OCI-LY7 (cell line): Measurements from ENCODE around the gene RTN4R. TPM values are rescaled to one million over a fixed set of nuclear protein-coding genes. Genes with fewer than 3 reads are reported as not detected.

ENCODE experiments used
- BruUV-seq: library from RNA; stranded (reverse); fragments of 400-500 nt; replicated peaks from 2 replicates; lab custom pipeline; 2021; lab: Mats Ljungman, UMichigan
- CTCF ChIA-PET: fragments of 300-600 bp; sonication (Branson Sonifier 250); formaldehyde crosslinking; loops from one replicate; lab custom pipeline; 2022; ENCODE audit warnings: antibody characterized with exemption; ENCODE audit not compliant: unreplicated experiment; lab: Charles Lee
- POLR2A ChIA-PET: fragments of 300-600 bp; sonication (Branson Sonifier 250); formaldehyde crosslinking; loops from one replicate; lab custom pipeline; 2022; ENCODE audit warnings: antibody characterized with exemption; lab: Charles Lee
- DNase-seq: peaks from one replicate; pipeline ENCODE4 v3.0.0-alpha.2; 2015; ENCODE audit warnings: low spot score
- H2AFZ ChIP-seq: fragments of 200-600 bp; sonication (generic), shearing (Covaris generic); 2 replicates; pipeline ENCODE4 v1.6.1; 2014; ENCODE audit warnings: mild to moderate bottlenecking, antibody characterized with exemption, low read length, moderate library complexity
- H3K27ac ChIP-seq: fragments of 200-600 bp; sonication (generic); 2 replicates; pipeline ENCODE4 v1.5.1; 2014; ENCODE audit warnings: mixed run types, low read depth, mild to moderate bottlenecking, moderate library complexity, low read length, inconsistent platforms; ENCODE audit not compliant: poor library complexity, severe bottlenecking
- H3K36me3 ChIP-seq: fragments of 200-600 bp; sonication (generic); 2 replicates; pipeline ENCODE4 v1.6.1; 2014; ENCODE audit warnings: mild to moderate bottlenecking, antibody characterized with exemption, low read length, moderate library complexity, mixed read lengths; ENCODE audit not compliant: insufficient read depth
- H3K4me1 ChIP-seq: fragments of 200-600 bp; sonication (generic); 2 replicates; pipeline ENCODE4 v1.5.1; 2014; ENCODE audit warnings: mild to moderate bottlenecking, low read length; ENCODE audit not compliant: insufficient read depth, poor library complexity, severe bottlenecking
- H3K4me2 ChIP-seq: fragments of 200-600 bp; sonication (generic); 2 replicates; pipeline ENCODE4 v1.6.1; 2014; ENCODE audit warnings: mild to moderate bottlenecking, low read length
- H3K4me3 ChIP-seq: fragments of 200-600 bp; sonication (generic); 2 replicates; pipeline ENCODE4 v1.5.1; 2014; ENCODE audit warnings: mild to moderate bottlenecking, low read depth, low read length; ENCODE audit not compliant: poor library complexity, severe bottlenecking
- H3K79me2 ChIP-seq: fragments of 200-600 bp; sonication (generic); 2 replicates; pipeline ENCODE4 v1.6.1; 2016; ENCODE audit warnings: low read depth, mild to moderate bottlenecking, low read length, moderate library complexity, mixed read lengths; ENCODE audit not compliant: insufficient read depth
- H3K9me2 ChIP-seq: fragments of 200-600 bp; sonication (generic); 2 replicates; pipeline ENCODE4 v1.6.1; 2016; ENCODE audit warnings: mild to moderate bottlenecking, low read length, mixed read lengths; ENCODE audit not compliant: insufficient read depth
- H3K9me3 ChIP-seq: fragments of 200-600 bp; sonication (generic); 2 replicates; pipeline ENCODE4 v1.6.1; 2014; ENCODE audit warnings: mild to moderate bottlenecking, mixed run types, low read length, mixed read lengths
- H4K20me1 ChIP-seq: fragments of 200-600 bp; sonication (generic); 2 replicates; pipeline ENCODE4 v1.6.1; 2014; ENCODE audit warnings: mild to moderate bottlenecking, antibody characterized with exemption, low read length, moderate library complexity, mixed read lengths; ENCODE audit not compliant: insufficient read depth
- CTCF ChIP-seq: fragments of 200-600 bp; sonication (generic); conservative IDR thresholded peaks from 2 replicates; pipeline ENCODE4 v1.5.1; 2014; ENCODE audit warnings: mild to moderate bottlenecking, antibody characterized with exemption, low read length, moderate library complexity, mixed read lengths
- EZH2phosphoT487 ChIP-seq: fragments of 200-600 bp; sonication (generic); IDR thresholded peaks from 2 replicates; pipeline ENCODE4 v1.6.1; 2018; ENCODE audit warnings: low read depth, borderline replicate concordance, mild to moderate bottlenecking, mixed run types, antibody characterized with exemption, low read length, moderate library complexity, mixed read lengths
- intact Hi-C: fragments of 100-400 bp; cut with micrococcal nuclease; formaldehyde crosslinking; loops from one replicate; pipeline ENCODE4 v1.10.0; 2022; ENCODE audit not compliant: unreplicated experiment
- total RNA-seq, 2 experiments: library from RNA; depleted of rRNA in 1 of 2; stranded (reverse); fragments of >200 nt in 1 of 2; shearing (Covaris generic) in 1 of 2; gene quantifications; 2 replicates each; pipeline ENCODE4 v1.2.3, GENCODE V29; 2014 to 2022

Gene RTN4R
- total RNA-seq, 2 experiments from 2014 or later = not detected

DNA sequence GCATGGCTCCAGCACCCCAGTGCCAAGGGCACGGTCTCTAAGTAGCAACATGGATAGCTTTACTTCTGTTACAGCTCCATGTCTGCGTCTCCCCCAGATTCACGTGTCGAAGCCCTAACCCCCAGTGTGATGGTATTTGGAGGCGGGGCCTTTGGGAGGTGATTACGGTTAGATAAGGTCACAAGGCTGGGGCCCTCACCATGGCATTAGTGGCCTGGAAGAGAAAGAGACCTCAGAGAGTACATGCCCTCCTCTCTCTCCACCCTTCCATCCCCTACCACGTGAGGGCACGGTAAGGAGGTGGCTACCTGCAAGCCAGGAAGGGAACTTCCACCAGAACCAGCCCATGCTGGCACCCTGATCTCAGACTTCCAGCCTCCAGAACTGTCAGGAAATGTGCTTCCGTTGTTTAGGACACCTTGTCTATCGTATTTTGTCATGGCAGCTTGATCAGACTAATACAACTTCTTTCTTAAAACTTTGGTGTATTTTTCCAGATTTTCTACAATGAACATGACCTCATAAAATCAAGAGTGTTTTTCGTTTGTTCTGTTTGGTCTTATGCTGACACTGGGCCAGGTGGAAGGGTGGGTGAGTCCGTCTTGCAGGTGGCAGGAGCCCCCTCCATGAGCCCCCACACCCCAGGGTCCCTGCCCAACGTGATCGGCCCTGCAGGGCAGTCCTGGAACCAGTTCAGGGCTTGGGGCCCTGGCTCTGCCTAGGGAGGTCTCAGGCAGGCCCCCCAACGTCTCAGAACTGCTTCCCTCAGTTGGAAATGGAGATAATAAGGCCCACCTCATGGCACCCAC lies 10.7 kb downstream of the RTN4R start:
- no peak overlapping the region for H3K4me2 ChIP-seq
- H4K20me1 ChIP-seq = no peaks in the 10 kb centered on the region
- CTCF ChIA-PET = no interaction called here
- no peak overlapping the region for H3K4me3 ChIP-seq
- H3K27ac ChIP-seq = no peak overlapping the region
- intact Hi-C loops = no loop called here
- DNase-seq = no peak
- no peaks in the 10 kb centered on the region for H3K9me3 ChIP-seq
- POLR2A ChIA-PET = interaction anchor here (0.6 kb wide), 1 partner anchor 62 kb away, joined by 4 read pairs; no protein-coding TSS in a partner anchor
- H3K4me1 ChIP-seq = no peaks in the 10 kb centered on the region
- BruUV-seq = no TSS peak
- TF ChIP-seq CTCF = no peak
- no peak for TF ChIP-seq EZH2phosphoT487
- no peaks in the 10 kb centered on the region for H3K79me2 ChIP-seq
- no peaks in the 10 kb centered on the region for H3K36me3 ChIP-seq
- H3K9me2 ChIP-seq = no peaks in the 10 kb centered on the region
- H2AFZ ChIP-seq = no peak overlapping the region

GRCh38 chr22:20256551-20257211 lies 11.4 kb downstream of the RTN4R start:
- ChIA-PET POLR2A (no interaction called here), CTCF (no interaction called here)
- no peak overlapping the region for H3K4me3 ChIP-seq
- no peak for DNase-seq
- no peaks in the 10 kb centered on the region for H4K20me1 ChIP-seq
- no peak overlapping the region for H2AFZ ChIP-seq
- H3K27ac ChIP-seq = no peak overlapping the region
- H3K4me2 ChIP-seq = no peak overlapping the region
- intact Hi-C loops = no loop called here
- BruUV-seq = no TSS peak
- no peaks in the 10 kb centered on the region for H3K4me1 ChIP-seq
- H3K36me3 ChIP-seq = no peaks in the 10 kb centered on the region
- H3K9me3 ChIP-seq = no peaks in the 10 kb centered on the region
- H3K79me2 ChIP-seq = no peaks in the 10 kb centered on the region
- no peak for TF ChIP-seq EZH2phosphoT487
- TF ChIP-seq CTCF = no peak
- no peaks in the 10 kb centered on the region for H3K9me2 ChIP-seq

- DNase-seq = no peak
- H3K4me1 ChIP-seq = no peaks in the 10 kb centered on the region
- no peak overlapping the region for H3K4me2 ChIP-seq
- H4K20me1 ChIP-seq = no peaks in the 10 kb centered on the region
- no peaks in the 10 kb centered on the region for H3K79me2 ChIP-seq
- H3K9me2 ChIP-seq = no peaks in the 10 kb centered on the region
- intact Hi-C loops = no loop called here
- TF ChIP-seq EZH2phosphoT487 (no peak), CTCF (no peak)
- no peak overlapping the region for H2AFZ ChIP-seq
- no TSS peak for BruUV-seq
- no peaks in the 10 kb centered on the region for H3K9me3 ChIP-seq
- H3K27ac ChIP-seq = no peak overlapping the region
- ChIA-PET CTCF (no interaction called here), POLR2A (no interaction called here)
- no peaks in the 10 kb centered on the region for H3K36me3 ChIP-seq
- H3K4me3 ChIP-seq = no peak overlapping the region
Observed at GRCh38 chr22:20256027-20256426, 12.1 kb downstream of the RTN4R start.
